Kidney tubule cell (primary cell): ENCODE results near the gene NPC2.
"Not testable (repeated sequence)": the region's sequence is repeated elsewhere in the genome, so short reads cannot be mapped to it uniquely, and the experiment has no call there.

Experiments used
- DNase-seq: peaks from one replicate; pipeline ENCODE4 v3.0.0-alpha.2; 2018; ENCODE audit warnings: low spot score

The NPC2 gene

GRCh38 chr14:74492776-74493342 is at the start of gene NPC2:
Gene NPC2, minus strand, starts transcription at chr14:74493305. Its CDS starts 31 bp downstream, at chr14:74493274.
- DNase-seq: no peak

GRCh38 chr14:74542056-74542685 is 49.1 kb upstream of the NPC2 start:
- no peak for DNase-seq

- DNase-seq: no peak
These were observed 48.1 kb upstream of the NPC2 start for GRCh38 chr14:74541225-74541624.

GRCh38 chr14:74539503-74539902 is 46.4 kb upstream of the NPC2 start:
- DNase-seq: no peak

- no peak for DNase-seq
These were observed 45.6 kb upstream of the NPC2 start for GRCh38 chr14:74538411-74539391.

GRCh38 chr14:74536336-74536735 is 43.2 kb upstream of the NPC2 start:
- DNase-seq: not testable (repeated sequence)

- no peak for DNase-seq
These were observed 42.7 kb upstream of the NPC2 start for GRCh38 chr14:74535756-74536325.

GRCh38 chr14:74533576-74533975 is 40.5 kb upstream of the NPC2 start:
- DNase-seq: no peak

- DNase-seq: no peak
These were observed 39.1 kb upstream of the NPC2 start for GRCh38 chr14:74532246-74532645.

GRCh38 chr14:74531467-74531866 is 38.4 kb upstream of the NPC2 start:
- no peak for DNase-seq

GRCh38 chr14:74531006-74531405 is 37.9 kb upstream of the NPC2 start:
- DNase-seq: no peak

- no peak for DNase-seq
These were observed 35.8 kb upstream of the NPC2 start for GRCh38 chr14:74528886-74529285.

GRCh38 chr14:74528406-74528805 is 35.3 kb upstream of the NPC2 start:
- DNase-seq: no peak

GRCh38 chr14:74527736-74528280 is 34.7 kb upstream of the NPC2 start:
- DNase-seq: no peak

- no peak for DNase-seq
These were observed 33.9 kb upstream of the NPC2 start for GRCh38 chr14:74526854-74527585.

GRCh38 chr14:74525361-74525851 is 32.3 kb upstream of the NPC2 start:
- no peak for DNase-seq

GRCh38 chr14:74524812-74525135 is 31.7 kb upstream of the NPC2 start:
- DNase-seq: no peak

- no peak for DNase-seq
These were observed 31.1 kb upstream of the NPC2 start for GRCh38 chr14:74524076-74524811.

GRCh38 chr14:74522740-74523139 is 29.6 kb upstream of the NPC2 start:
- DNase-seq: no peak

- DNase-seq: no peak
These were observed 28.7 kb upstream of the NPC2 start for GRCh38 chr14:74521756-74522155.
